HG03521 (cell line): Measurements from ENCODE around the gene ZDHHC1.

Experiments used
- ATAC-seq: cut with Tn5 transposase; IDR thresholded peaks from one replicate; pipeline ENCODE4 v1.9.1; 2021; ENCODE audit warnings: mild to moderate bottlenecking, moderate library complexity; ENCODE audit not compliant: unreplicated experiment

The ZDHHC1 gene

GRCh38 chr16:67447508-67448076 lies 31.3 kb upstream of the ZDHHC1 start:
- ATAC-seq, result no peak

GRCh38 chr16:67446968-67447507 lies 30.8 kb upstream of the ZDHHC1 start:
- no peak for ATAC-seq

- ATAC-seq, result no peak
Observed at GRCh38 chr16:67445913-67446907, 29.9 kb upstream of the ZDHHC1 start.

GRCh38 chr16:67445441-67445912 lies 29.2 kb upstream of the ZDHHC1 start:
- no peak for ATAC-seq

- ATAC-seq, result no peak
Observed at GRCh38 chr16:67445126-67445426, 28.8 kb upstream of the ZDHHC1 start.

- ATAC-seq, result no peak
Observed at GRCh38 chr16:67444259-67445125, 28.2 kb upstream of the ZDHHC1 start.

- ATAC-seq, result no peak
Observed at GRCh38 chr16:67443265-67443664, 27.0 kb upstream of the ZDHHC1 start.

- ATAC-seq, result no peak
Observed at GRCh38 chr16:67442581-67443255, 26.4 kb upstream of the ZDHHC1 start.

- no peak for ATAC-seq
Observed at GRCh38 chr16:67441907-67442306, 25.6 kb upstream of the ZDHHC1 start.

- ATAC-seq, result no peak
Observed at GRCh38 chr16:67441271-67441753, 25.0 kb upstream of the ZDHHC1 start.

GRCh38 chr16:67438824-67439393 lies 22.6 kb upstream of the ZDHHC1 start:
- ATAC-seq, result no peak

GRCh38 chr16:67438098-67438791 lies 22.0 kb upstream of the ZDHHC1 start:
- no peak for ATAC-seq

- ATAC-seq, result no peak
Observed at GRCh38 chr16:67437513-67437912, 21.2 kb upstream of the ZDHHC1 start.

GRCh38 chr16:67436640-67437193 lies 20.4 kb upstream of the ZDHHC1 start:
- ATAC-seq, result no peak

- ATAC-seq, result no peak
Observed at GRCh38 chr16:67435758-67436164, 19.5 kb upstream of the ZDHHC1 start.

- ATAC-seq, result no peak
Observed at GRCh38 chr16:67433131-67433719, 16.9 kb upstream of the ZDHHC1 start.

- no peak for ATAC-seq
Observed at GRCh38 chr16:67432506-67432890, 16.2 kb upstream of the ZDHHC1 start.

- no peak for ATAC-seq
Observed at GRCh38 chr16:67431775-67432505, 15.7 kb upstream of the ZDHHC1 start.
